IPS-NIHi7 (cell line): Measurements from ENCODE around the gene PAPSS2.
"Not testable (repeated sequence)": the region's sequence is repeated elsewhere in the genome, so short reads cannot be mapped to it uniquely, and the experiment has no call there.

Experiments
- DNase-seq: peaks from one replicate; pipeline ENCODE4 v3.0.0; 2012; ENCODE audit warnings: mixed read lengths; ENCODE audit errors: extremely low spot score

The PAPSS2 gene

DNA sequence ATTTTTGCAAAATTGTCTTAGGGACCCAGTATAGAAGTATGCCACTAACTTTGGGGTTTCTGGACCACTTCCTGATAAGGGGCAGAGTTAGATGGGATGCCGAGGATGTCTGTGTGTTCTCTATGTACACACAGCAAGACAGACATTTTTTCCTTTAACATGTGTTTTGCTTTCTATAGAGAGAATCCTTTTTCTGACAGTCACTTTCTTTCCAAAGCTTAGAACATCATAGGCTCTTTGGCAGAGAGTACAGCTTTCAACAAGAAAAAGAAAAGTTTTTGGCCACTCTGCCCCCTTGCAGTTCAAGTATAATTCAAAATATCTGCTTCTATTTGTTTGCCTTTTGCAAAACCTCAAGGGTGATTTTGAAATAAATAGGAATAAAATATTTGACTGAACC is 44.1 kb downstream of the PAPSS2 start:
- no peak for DNase-seq

DNA sequence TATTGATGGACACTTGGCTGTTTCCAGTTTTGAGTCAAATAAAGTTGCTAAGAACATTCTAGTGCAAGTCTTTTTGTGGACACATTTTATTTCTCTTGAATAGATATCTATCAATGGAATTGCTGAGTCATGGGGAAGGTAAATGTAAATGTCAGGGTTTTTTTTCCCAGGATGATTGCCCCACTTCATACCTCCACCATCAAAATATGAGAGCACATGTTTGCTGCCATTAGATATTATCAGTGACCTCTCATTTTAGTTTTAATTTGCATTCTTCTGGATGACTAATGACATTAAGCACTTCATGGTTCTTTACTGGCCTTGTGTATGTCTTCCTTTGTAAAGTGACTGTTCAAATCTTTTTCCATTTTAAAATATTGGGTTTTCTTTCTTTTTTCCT is 45.7 kb downstream of the PAPSS2 start:
- no peak for DNase-seq

DNA sequence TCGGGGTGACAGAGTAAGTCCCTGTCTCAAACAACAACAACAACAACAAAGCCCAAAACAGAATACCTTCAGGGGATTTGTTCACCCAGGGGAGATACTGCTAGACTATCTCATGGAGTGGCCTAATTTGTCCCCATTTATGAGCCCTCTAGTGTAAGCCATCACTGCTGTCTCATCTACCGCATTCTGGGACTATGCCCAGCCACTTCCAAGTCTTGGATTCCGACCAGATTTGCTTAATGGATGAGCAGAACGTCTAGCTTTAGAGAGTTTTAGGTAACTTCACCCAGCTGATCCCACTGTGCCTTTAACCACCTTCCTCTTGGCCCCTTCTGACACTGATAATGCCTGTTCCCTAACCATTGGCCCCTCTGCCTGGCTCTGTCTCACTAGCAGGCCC is 47.1 kb downstream of the PAPSS2 start:
- no peak for DNase-seq

DNA sequence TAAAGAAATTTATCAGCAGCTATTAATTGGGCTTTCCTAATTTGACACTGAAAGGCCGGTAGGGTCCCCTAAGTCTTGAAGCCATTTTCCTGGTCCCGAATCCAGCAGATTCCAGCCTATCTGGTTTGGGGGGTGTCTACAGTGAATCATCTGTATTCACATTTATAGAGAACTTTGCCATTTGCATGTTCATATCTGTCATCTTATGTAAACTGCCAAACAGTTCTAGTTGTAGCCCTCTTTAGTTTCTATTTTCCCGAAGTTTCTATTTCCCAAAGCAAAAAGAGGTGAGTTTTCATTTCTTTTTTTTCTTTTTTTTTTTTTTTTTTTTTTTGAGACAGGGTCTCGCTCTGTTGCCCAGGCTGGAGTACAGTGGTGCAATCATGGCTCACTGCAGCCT is 47.6 kb downstream of the PAPSS2 start:
- no peak for DNase-seq

DNA sequence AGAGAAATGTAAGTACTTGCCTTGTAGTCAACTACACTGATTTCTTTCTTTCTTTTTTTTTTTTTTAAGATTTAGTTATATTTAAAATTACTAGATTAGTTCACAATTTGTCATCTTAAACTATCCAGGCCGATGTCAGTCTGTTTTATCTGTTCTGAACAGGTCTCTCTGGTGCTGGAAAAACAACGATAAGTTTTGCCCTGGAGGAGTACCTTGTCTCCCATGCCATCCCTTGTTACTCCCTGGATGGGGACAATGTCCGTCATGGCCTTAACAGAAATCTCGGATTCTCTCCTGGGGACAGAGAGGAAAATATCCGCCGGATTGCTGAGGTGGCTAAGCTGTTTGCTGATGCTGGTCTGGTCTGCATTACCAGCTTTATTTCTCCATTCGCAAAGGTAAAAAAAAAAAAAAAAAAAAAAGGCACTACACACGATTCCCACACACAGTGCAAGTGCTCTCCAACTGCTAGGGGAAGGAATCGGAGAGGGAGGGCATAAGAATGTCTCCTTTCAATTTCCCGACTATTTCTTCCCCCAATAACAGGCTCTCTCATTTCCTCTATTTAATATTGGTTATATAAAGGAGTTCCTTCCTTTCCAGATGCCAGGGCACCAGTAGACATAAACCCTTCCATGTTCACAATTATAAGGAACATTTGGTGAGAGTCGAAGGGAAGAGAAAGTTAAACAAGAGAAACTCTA is 53.4 kb downstream of the PAPSS2 start:
- no peak for DNase-seq

DNA sequence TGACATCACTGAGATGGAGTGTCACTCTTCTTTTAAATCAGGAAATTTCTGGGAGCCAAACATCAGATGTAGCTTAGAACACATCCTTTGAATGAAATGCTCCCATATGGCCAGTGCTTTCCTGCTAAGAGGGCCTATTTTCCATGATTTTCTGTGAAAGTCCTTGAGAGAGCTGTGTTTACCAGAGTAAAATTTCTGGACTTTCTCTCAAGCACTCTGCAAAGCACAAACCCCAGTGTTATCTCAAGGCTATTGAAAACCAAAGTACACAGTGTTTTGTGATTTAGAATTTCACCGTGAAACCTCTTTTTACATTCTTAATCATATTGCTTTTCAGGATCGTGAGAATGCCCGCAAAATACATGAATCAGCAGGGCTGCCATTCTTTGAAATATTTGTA is 54.0 kb downstream of the PAPSS2 start:
- DNase-seq, result no peak

DNA sequence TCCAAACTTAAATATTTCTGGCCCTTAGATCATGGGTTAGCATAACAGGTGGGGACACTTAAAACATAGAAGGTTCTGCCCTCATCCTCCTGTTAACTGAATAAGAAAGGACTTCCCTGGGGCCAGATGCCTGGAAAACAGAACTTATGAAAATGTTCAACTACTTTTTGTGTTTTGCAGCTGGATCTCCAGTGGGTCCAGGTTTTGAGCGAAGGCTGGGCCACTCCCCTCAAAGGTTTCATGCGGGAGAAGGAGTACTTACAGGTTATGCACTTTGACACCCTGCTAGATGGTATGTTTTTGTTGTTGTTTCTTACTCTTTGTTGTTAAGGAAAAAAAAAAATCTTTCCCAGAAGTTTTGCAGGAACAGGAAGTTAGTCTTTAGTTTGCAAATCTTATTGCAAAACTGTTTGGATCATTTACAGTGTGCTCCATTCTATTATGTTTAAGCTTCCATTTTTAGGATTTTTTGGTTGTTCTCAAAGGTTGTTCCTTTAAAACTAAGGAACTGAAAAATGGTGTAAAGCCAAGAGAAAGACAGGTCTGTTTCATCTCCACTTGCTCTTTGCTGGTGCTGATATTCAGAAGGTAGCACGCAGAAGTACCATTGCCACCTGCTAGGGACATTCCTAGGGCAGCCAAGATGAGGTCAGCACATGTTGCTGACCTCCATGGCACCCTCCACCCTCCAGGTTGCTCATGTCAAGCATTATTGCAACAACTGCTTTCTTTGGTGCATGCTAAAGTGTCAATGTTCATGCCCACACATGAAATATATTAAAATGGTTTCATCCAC is 56.1 kb downstream of the PAPSS2 start:
- DNase-seq, result no peak

DNA sequence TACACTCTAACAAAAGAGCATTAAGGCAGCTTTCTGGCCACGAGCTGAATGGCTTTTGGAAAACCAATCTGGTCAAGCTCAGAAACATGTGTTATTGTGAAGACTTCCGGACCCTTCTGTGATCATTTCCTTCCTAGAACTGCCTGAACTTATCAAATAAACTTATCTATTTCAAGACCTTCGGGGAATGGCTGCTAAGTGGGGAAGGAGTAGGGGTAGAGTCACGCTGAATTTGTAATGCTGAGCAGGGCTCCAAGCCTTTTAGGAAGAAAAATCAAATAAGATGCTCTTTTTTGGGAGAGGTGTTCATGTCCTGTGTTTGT is 56.6 kb downstream of the PAPSS2 start:
- no peak for DNase-seq

DNA sequence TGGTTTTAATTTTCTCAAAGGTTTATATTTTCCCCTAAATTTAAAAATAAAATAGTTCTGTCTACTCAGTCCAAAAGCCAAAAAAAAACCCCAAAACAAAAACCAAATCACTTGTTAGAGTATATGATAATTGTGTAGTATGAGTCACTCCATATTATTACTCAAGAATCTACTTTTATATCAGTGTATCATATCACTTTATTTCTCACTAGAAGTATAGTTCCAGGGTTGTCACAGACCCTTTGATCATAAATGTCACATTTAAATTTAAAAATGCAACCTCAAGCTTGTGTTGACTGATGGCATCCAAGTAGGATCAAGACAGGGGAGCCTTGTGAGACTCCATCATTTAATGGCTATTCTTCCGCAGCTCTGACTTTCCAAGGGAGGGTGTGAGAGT is 61.0 kb downstream of the PAPSS2 start:
- no peak for DNase-seq

DNA sequence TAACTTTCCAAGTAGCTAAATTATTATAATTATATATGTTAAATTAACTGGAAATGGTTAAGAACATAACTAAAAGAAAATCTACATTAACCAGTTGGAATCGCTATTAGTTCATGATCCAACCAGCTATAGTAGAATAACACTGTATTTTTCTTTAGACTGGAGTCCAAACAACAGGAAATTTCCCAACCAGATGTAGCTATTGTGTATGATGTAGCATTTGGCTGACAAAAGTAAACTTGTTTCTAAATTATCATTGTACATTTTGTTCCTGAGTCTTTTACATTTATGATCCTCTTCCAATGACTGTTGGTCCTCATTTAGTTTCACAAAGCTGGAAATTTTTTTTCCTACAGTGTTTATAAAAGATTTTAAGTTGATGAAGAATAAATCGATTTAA is 62.1 kb downstream of the PAPSS2 start:
- no peak for DNase-seq

DNA sequence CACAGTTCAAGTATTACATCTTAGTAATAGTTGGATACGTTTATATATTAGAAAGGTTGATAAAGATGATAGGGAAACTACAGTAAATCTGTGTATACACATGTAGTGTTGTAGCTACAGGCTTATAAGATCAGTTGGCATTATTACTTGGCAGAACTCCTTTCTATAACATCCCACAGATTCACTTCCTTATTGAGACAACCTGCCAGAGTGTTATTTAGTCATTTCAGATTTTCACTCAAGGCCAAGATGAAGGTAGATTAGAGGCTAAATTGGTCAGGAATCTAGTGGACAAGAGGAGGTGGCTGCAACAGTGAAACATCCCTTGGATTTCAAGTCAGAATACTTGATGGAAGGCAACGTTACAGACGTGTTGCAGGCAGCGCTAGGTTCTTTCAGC is 63.0 kb downstream of the PAPSS2 start:
- no peak for DNase-seq

DNA sequence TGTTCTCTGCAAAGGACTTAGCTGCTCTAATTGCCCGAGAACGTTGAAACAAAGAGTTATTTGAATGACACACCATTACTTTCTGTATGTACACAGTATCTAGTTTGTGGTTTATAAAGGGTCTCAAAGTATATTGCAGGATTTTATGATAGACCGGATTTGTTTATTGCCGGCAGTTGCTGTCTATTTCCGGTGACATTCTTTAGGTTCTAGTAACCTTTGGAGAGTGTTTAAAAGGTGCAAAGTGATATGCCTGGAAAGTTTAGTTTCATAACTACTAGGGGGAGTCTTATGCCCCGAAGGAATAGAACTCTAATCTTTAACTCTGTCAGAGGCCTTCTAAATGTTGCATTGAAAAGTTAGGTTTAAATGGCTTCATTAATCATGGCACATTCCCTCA is 63.8 kb downstream of the PAPSS2 start:
- DNase-seq, result no peak

DNA sequence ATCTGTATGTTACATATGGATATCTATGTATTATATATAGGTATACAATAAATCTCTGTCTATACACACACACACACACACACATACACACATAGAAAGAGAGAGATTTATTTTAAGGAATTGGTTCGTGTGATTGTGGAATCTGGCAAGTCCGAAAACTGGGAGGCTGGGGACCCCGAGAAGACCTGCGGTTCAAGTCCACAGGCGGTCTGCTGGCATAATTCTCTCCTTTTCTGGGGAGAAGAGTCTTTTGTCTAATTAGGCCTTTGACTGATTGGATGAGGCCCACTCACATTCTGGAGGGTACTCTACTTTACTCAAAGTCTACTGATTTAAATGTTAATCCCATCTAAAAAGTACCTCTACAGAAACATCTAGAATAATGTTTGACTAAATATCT is 65.1 kb downstream of the PAPSS2 start:
- DNase-seq, result no peak

DNA sequence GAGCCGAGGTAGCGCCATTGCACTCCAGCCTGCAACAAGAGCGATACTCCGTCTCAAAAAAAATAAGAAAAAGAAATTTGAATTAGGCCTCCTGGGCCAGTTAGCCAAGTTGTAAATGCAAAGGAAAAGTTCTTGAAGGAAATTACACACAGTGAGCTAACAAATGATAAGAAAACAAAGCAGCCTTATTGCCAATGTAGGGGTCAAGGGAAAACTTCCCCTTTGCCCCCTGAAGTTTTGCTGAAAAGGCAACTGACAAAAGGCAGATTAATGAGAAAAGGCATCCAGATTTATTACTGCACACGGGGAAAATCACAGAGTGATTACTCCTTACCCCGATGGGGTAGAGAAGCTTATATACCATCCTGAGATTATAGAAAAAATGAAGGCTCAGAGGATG is 70.3 kb downstream of the PAPSS2 start:
- DNase-seq, result no peak

DNA sequence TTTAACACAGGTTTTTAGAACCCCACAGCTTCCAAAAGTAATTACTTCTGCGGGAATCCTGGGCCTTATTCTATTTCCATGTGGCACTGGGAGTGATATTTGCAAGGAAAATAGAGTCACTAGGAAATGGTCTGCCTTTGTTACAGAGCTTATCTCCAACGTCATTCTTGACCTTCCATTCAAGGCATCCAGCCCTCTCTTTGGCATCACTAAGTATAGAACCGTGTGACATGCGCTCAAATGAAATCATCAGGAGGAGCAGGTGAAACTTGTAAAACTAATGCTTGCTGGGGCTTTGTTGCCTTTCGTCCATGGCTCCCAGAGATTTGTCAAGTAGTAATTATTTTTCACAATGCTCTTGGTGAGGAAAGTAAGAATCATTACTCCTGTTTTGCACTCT is 73.4 kb downstream of the PAPSS2 start:
- DNase-seq, result no peak

DNA sequence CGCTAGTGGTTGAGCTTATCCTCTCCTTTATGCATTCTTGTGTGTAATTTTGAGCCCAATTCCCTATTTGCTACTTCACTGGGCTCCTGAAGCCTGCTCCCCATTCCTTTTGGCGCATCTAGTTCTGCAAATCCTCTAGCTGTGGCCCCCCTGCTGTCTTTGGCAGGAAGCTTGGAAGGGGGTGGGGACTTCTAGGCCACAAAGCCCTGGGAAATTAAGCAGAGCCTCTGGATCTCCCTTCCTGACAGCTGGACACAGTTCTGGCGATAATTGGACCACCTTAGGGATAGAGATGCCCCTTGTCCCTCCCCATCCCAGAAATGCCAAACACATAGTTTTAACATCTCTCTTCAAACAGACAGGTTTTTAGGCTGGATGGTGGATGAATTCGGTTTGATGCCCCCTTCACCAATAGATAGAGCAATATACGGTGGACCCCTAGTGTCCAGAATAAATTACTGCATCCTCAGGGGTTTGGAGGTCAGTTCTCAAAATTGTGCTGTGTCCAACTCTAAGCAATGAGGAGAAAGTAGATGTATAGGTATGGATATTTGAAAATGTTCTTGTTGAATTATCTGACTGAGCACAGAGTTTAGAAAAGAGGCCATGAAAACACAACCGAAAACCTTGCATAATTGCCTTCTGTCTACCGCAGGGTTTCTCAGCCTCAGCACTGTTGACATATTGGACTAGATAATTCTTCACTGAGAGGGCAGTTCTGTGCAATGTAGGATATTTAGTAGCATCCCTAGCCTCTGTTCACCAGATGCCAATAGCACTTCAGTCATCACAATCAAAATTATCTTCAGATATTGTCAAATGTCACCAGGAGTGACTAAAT is 75.5 kb downstream of the PAPSS2 start:
- DNase-seq, result peak; percentile 85

DNA sequence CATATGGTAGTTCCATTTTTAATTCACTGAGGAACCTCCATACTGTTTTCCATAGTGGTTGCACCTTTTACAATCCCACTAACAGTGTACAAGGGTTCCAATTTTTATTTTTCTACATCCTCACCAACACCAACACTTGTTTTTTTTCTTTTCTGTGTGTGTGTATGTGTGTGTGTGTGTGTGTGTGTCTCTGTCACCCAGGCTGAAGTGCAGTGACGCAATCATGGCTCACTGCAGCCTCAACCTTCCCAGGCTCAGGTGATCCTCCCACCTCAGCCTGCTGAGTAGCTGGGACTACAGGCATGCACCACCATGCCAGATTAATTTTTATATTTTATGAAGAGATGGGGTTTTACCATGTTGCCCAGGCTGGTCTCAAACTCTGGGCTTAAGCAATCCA is 78.6 kb downstream of the PAPSS2 start:
- not testable (repeated sequence) for DNase-seq

DNA sequence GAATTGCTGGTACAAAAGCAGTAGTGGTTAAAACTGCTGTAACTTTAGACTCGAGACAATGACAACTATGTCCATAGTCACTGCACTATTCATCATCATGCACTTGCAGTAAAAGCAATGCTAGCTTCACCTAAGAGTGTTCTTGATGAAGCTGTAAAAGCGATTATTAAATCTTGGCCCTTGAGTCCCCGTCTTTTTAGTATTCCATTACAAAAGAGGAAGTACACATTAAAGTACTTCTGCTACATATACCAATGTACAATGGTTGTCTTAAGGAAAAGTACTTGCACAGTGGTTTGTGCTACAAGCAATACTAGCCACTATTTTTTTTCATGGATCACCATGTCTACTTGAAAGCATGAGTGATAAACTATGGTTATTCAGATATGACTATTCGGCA is 80.0 kb downstream of the PAPSS2 start:
- no peak for DNase-seq

DNA sequence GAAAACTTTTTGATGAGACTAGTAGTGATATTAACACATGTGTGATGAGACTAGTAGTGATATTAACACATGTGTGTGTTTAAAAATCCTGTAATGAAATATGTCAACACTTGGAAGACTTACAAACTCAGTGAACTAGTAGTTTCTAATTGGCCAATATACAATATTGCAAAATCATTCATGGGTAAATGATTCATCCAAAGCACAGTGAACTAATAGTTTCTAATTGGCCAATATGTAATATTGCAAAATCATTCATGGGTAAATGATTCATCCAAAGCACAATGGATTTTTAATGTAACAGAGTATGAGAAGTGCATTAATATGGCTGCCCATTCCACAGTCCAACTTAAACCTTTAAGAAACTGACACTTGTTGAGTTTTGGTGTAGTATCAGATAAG is 80.6 kb downstream of the PAPSS2 start:
- DNase-seq, result no peak

DNA sequence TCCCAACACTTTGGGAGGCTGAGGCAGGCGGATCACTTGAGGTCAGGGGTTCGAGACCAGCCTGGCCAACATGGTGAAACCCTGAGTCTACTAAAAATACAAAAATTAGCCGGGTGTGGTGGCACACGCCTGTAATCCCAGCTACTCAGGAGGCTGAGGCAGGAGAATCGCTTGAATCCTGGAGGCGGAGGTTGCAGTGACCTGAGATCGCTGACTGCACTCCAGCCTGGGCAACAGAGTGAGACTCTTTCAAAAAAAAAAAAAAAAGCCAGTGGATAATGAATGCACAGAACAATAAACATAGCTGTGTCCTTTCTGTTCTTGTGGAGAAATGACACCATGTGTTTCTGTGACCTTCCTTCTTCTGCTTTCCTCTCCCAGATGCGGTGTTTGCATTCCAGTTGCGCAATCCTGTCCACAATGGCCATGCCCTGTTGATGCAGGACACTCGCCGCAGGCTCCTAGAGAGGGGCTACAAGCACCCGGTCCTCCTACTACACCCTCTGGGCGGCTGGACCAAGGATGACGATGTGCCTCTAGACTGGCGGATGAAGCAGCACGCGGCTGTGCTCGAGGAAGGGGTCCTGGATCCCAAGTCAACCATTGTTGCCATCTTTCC is 83.4 kb downstream of the PAPSS2 start:
- DNase-seq, result not testable (repeated sequence)

DNA sequence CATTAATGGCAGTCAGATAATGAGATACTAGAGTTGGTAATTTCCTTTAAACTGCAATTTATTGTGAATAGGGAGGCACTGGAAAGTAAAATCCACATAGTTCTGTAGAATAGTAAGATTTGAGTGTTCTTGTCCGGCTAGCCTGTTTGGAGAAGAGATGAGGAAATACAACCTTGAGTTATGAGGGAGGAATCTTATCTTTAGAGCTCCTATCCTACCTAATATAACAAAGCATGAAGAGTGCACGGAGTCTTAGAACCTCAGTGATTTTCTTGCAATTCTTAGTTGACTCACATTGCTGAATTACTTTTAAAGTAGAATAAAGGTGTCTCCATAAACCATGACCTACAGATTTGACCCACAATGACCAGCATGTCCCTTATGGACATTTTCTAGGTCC is 84.9 kb downstream of the PAPSS2 start:
- no peak for DNase-seq

DNA sequence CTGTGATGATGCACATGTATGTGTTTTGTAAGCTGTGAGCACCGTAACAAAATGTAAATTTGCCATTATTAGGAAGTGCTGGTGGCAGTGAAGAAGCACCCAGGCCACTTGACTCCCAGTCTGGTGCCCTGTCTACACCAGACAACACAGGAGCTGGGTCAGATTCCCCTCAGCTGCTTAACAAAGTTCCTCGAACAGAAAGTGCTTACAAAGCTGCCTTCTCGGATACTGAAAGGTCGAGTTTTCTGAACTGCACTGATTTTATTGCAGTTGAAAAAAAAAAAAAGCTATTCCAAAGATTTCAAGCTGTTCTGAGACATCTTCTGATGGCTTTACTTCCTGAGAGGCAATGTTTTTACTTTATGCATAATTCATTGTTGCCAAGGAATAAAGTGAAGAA is 87.2 kb downstream of the PAPSS2 start:
- no peak for DNase-seq
